KMS-11 (cell line): ENCODE measurements around the gene GLIS1.

Source experiments
- H2AFZ ChIP-seq: fragments of 200-600 bp; sonication (generic); 2 replicates; pipeline ENCODE4 v1.6.1; 2016; ENCODE audit warnings: antibody characterized with exemption, mixed run types, low read depth
- H3K27ac ChIP-seq: fragments of 200-600 bp; sonication (generic); 2 replicates; pipeline ENCODE4 v1.6.1; 2016; ENCODE audit warnings: mild to moderate bottlenecking, mixed run types
- H3K27me3 ChIP-seq: fragments of 200-600 bp; sonication (generic); 2 replicates; pipeline ENCODE4 v1.6.1; 2017; ENCODE audit warnings: mild to moderate bottlenecking, low read depth, mixed run types, moderate library complexity; ENCODE audit not compliant: insufficient read depth
- H3K36me3 ChIP-seq: fragments of 200-600 bp; sonication (generic); 2 replicates; pipeline ENCODE4 v1.6.1; 2017; ENCODE audit warnings: mild to moderate bottlenecking, mixed run types; ENCODE audit not compliant: insufficient read depth
- H3K4me1 ChIP-seq: fragments of 200-600 bp; sonication (generic); 2 replicates; pipeline ENCODE4 v1.6.1; 2016; ENCODE audit warnings: mild to moderate bottlenecking, low read depth, mixed run types; ENCODE audit not compliant: poor library complexity, severe bottlenecking
- H3K4me2 ChIP-seq: fragments of 200-600 bp; sonication (generic); 2 replicates; pipeline ENCODE4 v1.7.0; 2016; ENCODE audit warnings: mild to moderate bottlenecking, mixed run types
- H3K4me3 ChIP-seq: fragments of 200-600 bp; sonication (generic); IDR thresholded peaks from 2 replicates; pipeline ENCODE4 v1.6.1; 2017; ENCODE audit warnings: low read depth, low read length, mixed read lengths; ENCODE audit not compliant: insufficient read depth
- H3K79me2 ChIP-seq: fragments of 200-600 bp; sonication (generic); 2 replicates; pipeline ENCODE4 v1.6.1; 2016; ENCODE audit warnings: low read depth, mixed run types; ENCODE audit not compliant: insufficient read depth
- H3K9ac ChIP-seq: fragments of 200-600 bp; sonication (generic); 2 replicates; pipeline ENCODE4 v1.6.1; 2016; ENCODE audit warnings: mild to moderate bottlenecking, mixed run types
- H4K20me1 ChIP-seq: fragments of 200-600 bp; sonication (generic); 2 replicates; pipeline ENCODE4 v1.6.1; 2016; ENCODE audit warnings: mild to moderate bottlenecking, mixed run types; ENCODE audit not compliant: insufficient read depth
- CTCF ChIP-seq: fragments of 200-600 bp; sonication (generic); conservative IDR thresholded peaks from 2 replicates; pipeline ENCODE4 v1.6.1; 2017; ENCODE audit warnings: low read depth, mild to moderate bottlenecking, antibody characterized with exemption, low read length, moderate library complexity, mixed read lengths

GLIS1 gene

GRCh38 chr1:53728702-53729455 lies 10.1 kb downstream of the GLIS1 start:
- Histone ChIP-seq H3K4me1 (peaks cover 21% of the 10 kb centered on the region), H3K79me2 (peaks cover 10% of the 10 kb centered on the region; the same call in 1 of the 2 replicates), H4K20me1 (no peaks in the 10 kb centered on the region), H3K27ac (no peak overlapping the region), H3K9ac (no peak overlapping the region), H2AFZ (no peak overlapping the region), H3K27me3 (no peaks in the 10 kb centered on the region), H3K4me2 (no peak overlapping the region), H3K4me3 (no peak overlapping the region), H3K36me3 (no peaks in the 10 kb centered on the region)
- TF ChIP-seq CTCF, result no peak

GRCh38 chr1:53728196-53728595 lies 10.8 kb downstream of the GLIS1 start:
- H3K27ac ChIP-seq, result no peak overlapping the region
- no peaks in the 10 kb centered on the region for H4K20me1 ChIP-seq
- no peak overlapping the region for H3K4me2 ChIP-seq
- no peak overlapping the region for H3K4me3 ChIP-seq
- H3K4me1 ChIP-seq, result peaks cover 14% of the 10 kb centered on the region
- H3K79me2 ChIP-seq, result peaks cover 7% of the 10 kb centered on the region; the same call in 1 of the 2 replicates
- no peak overlapping the region for H2AFZ ChIP-seq
- H3K9ac ChIP-seq, result no peak overlapping the region
- TF ChIP-seq CTCF, result no peak
- no peaks in the 10 kb centered on the region for H3K36me3 ChIP-seq
- H3K27me3 ChIP-seq, result no peaks in the 10 kb centered on the region

- H3K4me3 ChIP-seq, result no peak overlapping the region
- TF ChIP-seq CTCF, result no peak
- H3K27me3 ChIP-seq, result no peaks in the 10 kb centered on the region
These were observed 11.4 kb downstream of the GLIS1 start for GRCh38 chr1:53727461-53728092.

GRCh38 chr1:53726009-53726600 lies 12.9 kb downstream of the GLIS1 start:
- H3K27ac ChIP-seq, result no peak overlapping the region
- no peak overlapping the region for H3K9ac ChIP-seq
- no peaks in the 10 kb centered on the region for H3K79me2 ChIP-seq
- no peaks in the 10 kb centered on the region for H4K20me1 ChIP-seq
- H3K4me2 ChIP-seq, result no peak overlapping the region
- TF ChIP-seq CTCF, result no peak
- H3K4me1 ChIP-seq, result no peaks in the 10 kb centered on the region
- H3K36me3 ChIP-seq, result no peaks in the 10 kb centered on the region
- no peak overlapping the region for H3K4me3 ChIP-seq
- H3K27me3 ChIP-seq, result no peaks in the 10 kb centered on the region
- H2AFZ ChIP-seq, result no peak overlapping the region

More at GRCh38 chr1:53727461-53728092, 11.4 kb downstream of the GLIS1 start:
- H3K9ac ChIP-seq, result no peak overlapping the region
- peaks cover 1% of the 10 kb centered on the region; the same call in 1 of the 2 replicates for H3K79me2 ChIP-seq
- no peaks in the 10 kb centered on the region for H4K20me1 ChIP-seq
- no peak overlapping the region for H3K4me2 ChIP-seq
- H2AFZ ChIP-seq, result no peak overlapping the region
- H3K36me3 ChIP-seq, result no peaks in the 10 kb centered on the region
- H3K4me1 ChIP-seq, result peaks cover 8% of the 10 kb centered on the region
- no peak overlapping the region for H3K27ac ChIP-seq
